Upper lobe of right lung (tissue), 1 donor: Measurements from ENCODE around the gene NUAK2. TPM values are rescaled to one million over a fixed set of nuclear protein-coding genes. Genes with fewer than 3 reads are reported as not detected.
A peak's percentile ranks its signal among the peaks of the same experiment; 100 is the strongest.

Source experiments
- ATAC-seq: fragments of 200-7000 bp; cut with Tn5 transposase; one replicate; pipeline ENCODE4 v1.9.1; 2020; ENCODE audit warnings: mild to moderate bottlenecking, moderate library complexity
- DNase-seq: peaks from one replicate; pipeline ENCODE4 v3.0.0-alpha.2; 2020
- H3K27ac ChIP-seq: fragments of 200-600 bp; one replicate; pipeline ENCODE4 v1.8.0; 2022
- H3K27me3 ChIP-seq: fragments of 200-600 bp; one replicate; pipeline ENCODE4 v1.8.0; 2022; ENCODE audit warnings: mild to moderate bottlenecking
- H3K36me3 ChIP-seq: fragments of 200-600 bp; one replicate; pipeline ENCODE4 v1.8.0; 2022
- H3K4me1 ChIP-seq: fragments of 200-600 bp; one replicate; pipeline ENCODE4 v1.8.0; 2022
- H3K4me3 ChIP-seq: fragments of 200-600 bp; one replicate; pipeline ENCODE4 v1.8.0; 2022; ENCODE audit warnings: mild to moderate bottlenecking
- H3K9me3 ChIP-seq: fragments of 200-600 bp; one replicate; pipeline ENCODE4 v1.8.0; 2022
- intact Hi-C: fragments of 100-400 bp; cut with DNase I; formaldehyde crosslinking; loops from one replicate; pipeline ENCODE4 v1.11.0; 2022
- total RNA-seq: library from RNA; stranded (reverse); fragmentation: NEBNext Ultra II Directional; extraction: Animal tissue kit (Norgen Biotek cat#: 25700); gene quantifications from one replicate; pipeline ENCODE4 v1.2.1, GENCODE V29; 2021
- TF ChIP-seq, protein P1 (sequence below): fragments of 200-600 bp; IDR thresholded peaks from one replicate; pipeline ENCODE4 v1.8.0; 2022; ENCODE audit warnings: antibody characterized with exemption
- donor health status: DM: no; HTN: yes; CAD: no; lungs with severe emphysema.

NUAK2 gene
- total RNA-seq, 1 donor from 2014 or later = 8.8 TPM

DNA sequence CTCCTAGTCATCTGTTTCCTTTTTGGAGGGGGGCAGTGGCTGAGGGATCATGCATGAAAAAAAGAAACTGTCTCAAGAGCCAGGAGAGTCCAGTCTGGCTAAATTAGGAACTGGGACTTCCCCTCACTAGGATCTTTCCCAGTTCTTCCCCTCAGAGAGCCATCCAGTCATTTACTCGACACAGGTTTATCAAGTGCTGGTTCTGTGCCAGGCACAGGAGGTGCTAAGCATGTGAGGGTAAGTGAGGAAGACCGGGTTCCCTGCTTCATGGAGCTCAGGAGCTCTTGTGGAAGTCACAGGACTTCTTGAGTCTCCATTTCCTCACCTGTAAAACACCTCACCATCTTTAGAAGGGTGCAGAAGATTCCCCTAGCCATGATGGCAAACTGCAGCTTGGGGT, 8.6 kb upstream of the NUAK2 start:
- Histone ChIP-seq H3K4me1 (peaks cover 3% of the 10 kb centered on the region), H3K36me3 (no peaks in the 10 kb centered on the region), H3K27ac (no peak overlapping the region), H3K4me3 (no peak overlapping the region), H3K27me3 (no peaks in the 10 kb centered on the region), H3K9me3 (no peaks in the 10 kb centered on the region)
- TF ChIP-seq, protein P1, sequence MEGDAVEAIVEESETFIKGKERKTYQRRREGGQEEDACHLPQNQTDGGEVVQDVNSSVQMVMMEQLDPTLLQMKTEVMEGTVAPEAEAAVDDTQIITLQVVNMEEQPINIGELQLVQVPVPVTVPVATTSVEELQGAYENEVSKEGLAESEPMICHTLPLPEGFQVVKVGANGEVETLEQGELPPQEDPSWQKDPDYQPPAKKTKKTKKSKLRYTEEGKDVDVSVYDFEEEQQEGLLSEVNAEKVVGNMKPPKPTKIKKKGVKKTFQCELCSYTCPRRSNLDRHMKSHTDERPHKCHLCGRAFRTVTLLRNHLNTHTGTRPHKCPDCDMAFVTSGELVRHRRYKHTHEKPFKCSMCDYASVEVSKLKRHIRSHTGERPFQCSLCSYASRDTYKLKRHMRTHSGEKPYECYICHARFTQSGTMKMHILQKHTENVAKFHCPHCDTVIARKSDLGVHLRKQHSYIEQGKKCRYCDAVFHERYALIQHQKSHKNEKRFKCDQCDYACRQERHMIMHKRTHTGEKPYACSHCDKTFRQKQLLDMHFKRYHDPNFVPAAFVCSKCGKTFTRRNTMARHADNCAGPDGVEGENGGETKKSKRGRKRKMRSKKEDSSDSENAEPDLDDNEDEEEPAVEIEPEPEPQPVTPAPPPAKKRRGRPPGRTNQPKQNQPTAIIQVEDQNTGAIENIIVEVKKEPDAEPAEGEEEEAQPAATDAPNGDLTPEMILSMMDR = no peak
- DNase-seq (no peak), ATAC-seq (no peak)
- intact Hi-C loops = no loop called here

DNA sequence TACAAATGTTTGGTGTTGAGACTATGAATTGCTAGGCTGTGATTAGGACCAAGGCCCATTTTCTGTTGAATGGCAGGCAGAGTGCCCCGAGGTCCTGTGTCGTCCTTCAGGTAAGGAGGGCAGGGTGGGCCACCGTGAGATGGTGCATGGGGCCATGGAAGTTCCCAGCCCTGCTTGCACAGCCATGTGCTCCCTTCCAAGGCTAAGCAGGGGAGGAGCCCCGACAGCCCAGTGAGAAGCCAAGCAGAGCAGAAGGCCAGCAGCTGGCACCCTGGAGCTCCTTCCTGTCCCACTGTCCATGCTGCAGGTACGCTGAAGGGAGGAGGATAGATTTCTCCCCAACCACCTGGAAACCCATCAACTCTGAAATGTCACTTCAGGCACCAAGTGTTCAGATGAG, 8.2 kb upstream of the NUAK2 start:
- H3K27me3 ChIP-seq = no peaks in the 10 kb centered on the region
- intact Hi-C loops = no loop called here
- DNase-seq = no peak
- H3K27ac ChIP-seq = no peak overlapping the region
- TF ChIP-seq, protein P1 = no peak
- no peaks in the 10 kb centered on the region for H3K36me3 ChIP-seq
- H3K4me3 ChIP-seq = no peak overlapping the region
- H3K9me3 ChIP-seq = no peaks in the 10 kb centered on the region
- ATAC-seq = no peak
- peaks cover 8% of the 10 kb centered on the region for H3K4me1 ChIP-seq

GRCh38 chr1:205328476-205328875, 6.9 kb upstream of the NUAK2 start:
- H3K36me3 ChIP-seq = no peaks in the 10 kb centered on the region
- TF ChIP-seq, protein P1 = no peak
- intact Hi-C loops = no loop called here
- no peak for DNase-seq
- ATAC-seq = no peak
- H3K4me1 ChIP-seq = peaks cover 10% of the 10 kb centered on the region
- H3K9me3 ChIP-seq = no peaks in the 10 kb centered on the region
- no peak overlapping the region for H3K4me3 ChIP-seq
- no peaks in the 10 kb centered on the region for H3K27me3 ChIP-seq
- no peak overlapping the region for H3K27ac ChIP-seq

- ATAC-seq = no peak
- intact Hi-C loops = loop anchor here (2.0 kb wide), 1 partner anchor 54 kb away; no protein-coding TSS in a partner anchor
- H3K4me1 ChIP-seq = peaks cover 12% of the 10 kb centered on the region
These were observed 5.4 kb upstream of the NUAK2 start for GRCh38 chr1:205326812-205327466.

DNA sequence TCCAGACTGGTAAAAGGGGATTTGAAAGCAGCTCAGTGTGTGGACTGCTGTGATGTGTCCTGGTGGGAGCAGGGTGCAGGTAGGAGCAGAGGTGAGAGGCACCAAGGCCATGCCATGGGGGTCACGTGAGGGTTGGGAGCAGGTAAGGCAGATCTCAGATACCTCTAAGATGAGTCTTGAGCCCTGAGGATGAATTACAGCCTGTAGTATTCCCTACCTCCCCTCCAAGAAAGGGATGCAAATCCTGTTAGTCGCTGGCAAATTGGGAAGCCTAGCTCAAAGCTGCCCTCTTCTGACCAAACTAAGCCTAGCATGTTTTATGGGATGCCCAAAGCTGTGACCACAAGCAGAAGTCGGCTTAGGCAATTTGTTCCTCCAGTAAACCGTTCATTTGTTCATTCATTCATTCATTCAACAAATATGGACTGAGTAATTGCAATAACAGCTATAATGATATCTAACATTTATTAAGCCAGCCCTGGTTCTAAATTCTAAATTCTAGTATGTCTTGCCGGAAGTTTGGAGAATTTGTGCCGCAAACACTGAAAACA, 3.9 kb upstream of the NUAK2 start:
- Histone ChIP-seq H3K4me1 (peaks cover 15% of the 10 kb centered on the region), H3K27ac (no peak overlapping the region), H3K4me3 (no peak overlapping the region), H3K9me3 (no peaks in the 10 kb centered on the region), H3K27me3 (no peaks in the 10 kb centered on the region), H3K36me3 (no peaks in the 10 kb centered on the region)
- ATAC-seq (peak; percentile 65), DNase-seq (no peak)
- intact Hi-C loops = no loop called here
- TF ChIP-seq, protein P1 = peak; percentile 84

More at GRCh38 chr1:205326812-205327466, 5.4 kb upstream of the NUAK2 start:
- H3K9me3 ChIP-seq = no peaks in the 10 kb centered on the region
- no peaks in the 10 kb centered on the region for H3K36me3 ChIP-seq
- no peaks in the 10 kb centered on the region for H3K27me3 ChIP-seq
- no peak overlapping the region for H3K4me3 ChIP-seq
- DNase-seq = no peak
- TF ChIP-seq, protein P1 = no peak
- H3K27ac ChIP-seq = no peak overlapping the region
